Body of pancreas (tissue), 4 donors: ENCODE results near the gene XRRA1. TPM values are rescaled to one million over a fixed set of nuclear protein-coding genes. Genes with fewer than 3 reads are reported as not detected.
"Not testable (repeated sequence)": the region's sequence is repeated elsewhere in the genome, so short reads cannot be mapped to it uniquely, and the experiment has no call there.

ENCODE experiments used
- ATAC-seq: fragments of 150-250 bp; one replicate; pipeline ENCODE4 v1.9.1; 2016
- DNase-seq, 4 donors: peaks; one replicate each; pipeline ENCODE4 v3.0.0-alpha.2; 2019
- H3K27ac ChIP-seq, 4 donors: fragments of 200-600 bp; sonication (generic); 1 replicate in 3 of 4; 2 replicates in 1 of 4; pipeline versions ENCODE4 v1.5.1 to v1.6.1; 2016 to 2019; ENCODE audit warnings: mild to moderate bottlenecking in 1 of 4, mixed read lengths in 1 of 4, moderate library complexity in 1 of 4
- H3K27me3 ChIP-seq, 2 donors: fragments of 200-600 bp; sonication (generic); one replicate each; pipeline ENCODE4 v1.6.0; 2016; ENCODE audit warnings: mild to moderate bottlenecking in 1 of 2
- H3K36me3 ChIP-seq, 2 donors: fragments of 200-600 bp; sonication (generic); replicated peaks in 1 of 2; 2 replicates each; pipeline ENCODE4 v1.5.1; 2016; ENCODE audit warnings: low read depth in 2 of 2; ENCODE audit not compliant: insufficient read depth in 1 of 2
- H3K4me1 ChIP-seq: fragments of 200-600 bp; sonication (generic); one replicate; pipeline ENCODE4 v1.6.0; 2016
- H3K4me3 ChIP-seq, 2 donors: fragments of 200-600 bp; sonication (generic); 1 replicate in 1 of 2; 2 replicates in 1 of 2; pipeline ENCODE4 v1.5.1; 2016 to 2019
- H3K9me3 ChIP-seq, 3 donors: fragments of 200-600 bp; sonication (generic); 1 replicate in 2 of 3; 2 replicates in 1 of 3; pipeline ENCODE4 v1.5.1; 2016
- CTCF ChIP-seq, 7 experiments: fragments of 450-650 bp in 4 of 7; fragments of 200-600 bp in 3 of 7; sonication (generic) in 3 of 7; IDR thresholded peaks; one replicate each; pipeline ENCODE4 v1.5.1; 2016 to 2019; ENCODE audit warnings: antibody characterized with exemption in 7 of 7
- POLR2A ChIP-seq, 3 donors: fragments of 450-650 bp; IDR thresholded peaks; one replicate each; pipeline ENCODE4 v1.6.1; 2016; ENCODE audit warnings: antibody characterized with exemption in 3 of 3, mild to moderate bottlenecking in 2 of 3
- WGBS, 2 donors: methylation state at CpG; one replicate each; pipeline ENCODE4 v1.1.5; 2017; 5-methylcytosine and 5-hydroxymethylcytosine counted together
- intact Hi-C: fragments of 100-400 bp; cut with DNase I; formaldehyde crosslinking; loops from one replicate; pipeline ENCODE4 v1.15.1; 2023
- total RNA-seq, 2 donors: library from RNA; depleted of rRNA; stranded (reverse); fragments of >200 nt; gene quantifications; one replicate each; pipeline ENCODE4 v1.1.0, GENCODE V29; 2016

XRRA1 gene
- total RNA-seq, 2 donors from 2014 or later = 15.6 to 35.3 TPM

GRCh38 chr11:74895340-74896116 lies 53.4 kb downstream of the XRRA1 start:
- Histone ChIP-seq H3K9me3 (no peaks in the 10 kb centered on the region), H3K4me1 (no peaks in the 10 kb centered on the region), H3K27ac (no peak overlapping the region), H3K36me3 (no peaks in the 10 kb centered on the region), H3K4me3 (no peak overlapping the region), H3K27me3 (no peaks in the 10 kb centered on the region)
- intact Hi-C loops = no loop called here
- ATAC-seq = no peak
- WGBS, 2 donors = 83 to 94% methylated on average over 2 to 3 of the region's 3 CpGs
- no peak for DNase-seq
- TF ChIP-seq POLR2A (IDR thresholded peaks at IDR 0.05) (no peak), CTCF (IDR thresholded peaks at IDR 0.05) (no peak)

GRCh38 chr11:74893015-74893414 lies 55.9 kb downstream of the XRRA1 start:
- H3K4me3 ChIP-seq, H3K27ac ChIP-seq, H3K36me3 ChIP-seq, H3K27me3 ChIP-seq, H3K4me1 ChIP-seq, DNase-seq, intact Hi-C loops, H3K9me3 ChIP-seq, ATAC-seq: not testable (repeated sequence)

- no peak overlapping the region for H3K27ac ChIP-seq
- TF ChIP-seq CTCF (IDR thresholded peaks at IDR 0.05) (peak in 4 of 7 experiments; percentile 21 to 36 (median 28)), POLR2A (IDR thresholded peaks at IDR 0.05) (no peak)
Measured at GRCh38 chr11:74877132-74877531, 71.8 kb downstream of the XRRA1 start.

GRCh38 chr11:74871037-74871436 lies 77.9 kb downstream of the XRRA1 start:
- TF ChIP-seq CTCF (IDR thresholded peaks at IDR 0.05) = no peak
- TF ChIP-seq POLR2A (IDR thresholded peaks at IDR 0.05) = no peak
- H3K4me3 ChIP-seq = no peak overlapping the region
- ATAC-seq = no peak
- peaks cover 0 to 7% of the 10 kb centered on the region in 2 donors for H3K36me3 ChIP-seq
- no peak for DNase-seq
- no peak overlapping the region for H3K27ac ChIP-seq
- no peaks in the 10 kb centered on the region for H3K27me3 ChIP-seq
- peaks cover 2 to 66% (median 3%) of the 10 kb centered on the region in 3 donors for H3K9me3 ChIP-seq
- WGBS, 2 donors = 100% methylated on average over 2 of the region's 2 CpGs
- intact Hi-C loops = no loop called here
- no peaks in the 10 kb centered on the region for H3K4me1 ChIP-seq

More at GRCh38 chr11:74877132-74877531, 71.8 kb downstream of the XRRA1 start:
- DNase-seq (no peak), ATAC-seq (no peak)
- H3K4me1 ChIP-seq = no peaks in the 10 kb centered on the region
- intact Hi-C loops = no loop called here
- H3K9me3 ChIP-seq = peaks cover 0 to 10% (median 0%) of the 10 kb centered on the region in 3 donors
- no peaks in the 10 kb centered on the region for H3K27me3 ChIP-seq
- H3K4me3 ChIP-seq = no peak overlapping the region
- peaks cover 0 to 3% of the 10 kb centered on the region in 2 donors for H3K36me3 ChIP-seq
- 39 to 45% methylated on average over 1 of the region's 1 CpG for WGBS, 2 donors

- 93 to 100% methylated on average over 1 of the region's 1 CpG for WGBS, 2 donors
- Histone ChIP-seq H3K4me1 (no peaks in the 10 kb centered on the region), H3K9me3 (peaks cover 2 to 72% (median 3%) of the 10 kb centered on the region in 3 donors), H3K36me3 (peaks cover 0 to 7% of the 10 kb centered on the region in 2 donors), H3K27me3 (no peaks in the 10 kb centered on the region), H3K4me3 (no peak overlapping the region), H3K27ac (no peak overlapping the region)
- no peak for ATAC-seq
- no peak for DNase-seq
- TF ChIP-seq POLR2A (IDR thresholded peaks at IDR 0.05) (no peak), CTCF (IDR thresholded peaks at IDR 0.05) (no peak)
- intact Hi-C loops = no loop called here
Measured at GRCh38 chr11:74870485-74870884, 78.4 kb downstream of the XRRA1 start.
